CD14-positive monocyte (primary cell): ENCODE results near the gene SUGCT. TPM values are rescaled to one million over a fixed set of nuclear protein-coding genes. Genes with fewer than 3 reads are reported as not detected.
"Not testable (repeated sequence)": the region's sequence is repeated elsewhere in the genome, so short reads cannot be mapped to it uniquely, and the experiment has no call there.

ENCODE experiments used
- DNase-seq, 3 donors: peaks; one replicate each; pipeline ENCODE4 v3.0.0-alpha.2; 2011 to 2022
- H2AFZ ChIP-seq: 2 replicates; pipeline ENCODE4 v1.6.0; 2012; ENCODE audit warnings: mild to moderate bottlenecking, low read depth, low read length, inconsistent platforms; ENCODE audit not compliant: insufficient read depth, poor library complexity, severe bottlenecking
- H3K27ac ChIP-seq, 2 donors: 1 replicate in 1 of 2; 2 replicates in 1 of 2; pipeline ENCODE4 v1.5.1; 2012 to 2013; ENCODE audit warnings: low read length in 2 of 2, control low read depth in 1 of 2, inconsistent platforms in 1 of 2, low read depth in 1 of 2, mild to moderate bottlenecking in 1 of 2
- H3K27me3 ChIP-seq, 2 donors: one replicate each; pipeline versions ENCODE4 v1.6.0 to v1.6.1; 2011 to 2013; ENCODE audit warnings: low read length in 2 of 2; ENCODE audit not compliant: control insufficient read depth in 2 of 2, insufficient read depth in 2 of 2
- H3K36me3 ChIP-seq, 2 donors: replicated peaks in 1 of 2; 1 replicate in 1 of 2; 2 replicates in 1 of 2; pipeline versions ENCODE4 v1.5.1 to v1.6.1; 2012 to 2013; ENCODE audit warnings: low read length in 2 of 2, control low read depth in 1 of 2, inconsistent platforms in 1 of 2, mild to moderate bottlenecking in 1 of 2; ENCODE audit not compliant: insufficient read depth in 2 of 2, control insufficient read depth in 1 of 2
- H3K4me1 ChIP-seq, 2 donors: 1 replicate in 1 of 2; 2 replicates in 1 of 2; pipeline versions ENCODE4 v1.5.1 to v1.6.1; 2012 to 2013; ENCODE audit warnings: low read length in 2 of 2, control low read depth in 1 of 2, inconsistent platforms in 1 of 2, mild to moderate bottlenecking in 1 of 2, moderate library complexity in 1 of 2; ENCODE audit not compliant: insufficient read depth in 2 of 2, control insufficient read depth in 1 of 2
- H3K4me2 ChIP-seq: replicated peaks from 2 replicates; pipeline ENCODE3; 2012; ENCODE audit warnings: low read length, moderate library complexity, mild to moderate bottlenecking; ENCODE audit not compliant: poor library complexity, severe bottlenecking; ENCODE audit errors: extremely low read depth
- H3K4me3 ChIP-seq, 3 experiments: fragments of 200-600 bp in 1 of 3; sonication (generic) in 1 of 3; replicated peaks in 1 of 3; 1 replicate in 2 of 3; 2 replicates in 1 of 3; pipeline ENCODE4 v1.5.1; 2011 to 2013; ENCODE audit warnings: low read length in 3 of 3, mild to moderate bottlenecking in 3 of 3, control low read depth in 2 of 3, low read depth in 2 of 3, inconsistent platforms in 1 of 3, moderate library complexity in 1 of 3
- H3K79me2 ChIP-seq: 2 replicates; pipeline ENCODE4 v1.6.0; 2012; ENCODE audit warnings: mild to moderate bottlenecking, control low read depth, inconsistent platforms, low read length, moderate library complexity; ENCODE audit not compliant: insufficient read depth
- H3K9ac ChIP-seq: 2 replicates; pipeline ENCODE4 v1.6.0; 2017; ENCODE audit warnings: low read length, mild to moderate bottlenecking; ENCODE audit not compliant: insufficient read depth, poor library complexity, severe bottlenecking
- H3K9me3 ChIP-seq, 2 donors: replicated peaks in 1 of 2; 1 replicate in 1 of 2; 2 replicates in 1 of 2; pipeline versions ENCODE4 v1.5.1 to v1.6.1; 2012 to 2013; ENCODE audit warnings: low read length in 2 of 2, control low read depth in 1 of 2; ENCODE audit not compliant: control insufficient read depth in 1 of 2, insufficient read depth in 1 of 2
- H4K20me1 ChIP-seq: 2 replicates; pipeline ENCODE4 v1.6.0; 2012; ENCODE audit warnings: mild to moderate bottlenecking, low read length, control low read depth, moderate library complexity; ENCODE audit not compliant: insufficient read depth
- H3K27ac Mint-ChIP-seq, 7 donors: one replicate each; pipeline ENCODE4 v1.8.0; 2020; ENCODE audit warnings: mild to moderate bottlenecking in 7 of 7, mixed read lengths in 7 of 7, moderate library complexity in 6 of 7, inconsistent platforms in 2 of 7
- H3K27me3 Mint-ChIP-seq, 3 donors: one replicate each; pipeline ENCODE4 v1.8.0; 2021 to 2022; ENCODE audit warnings: low read depth in 3 of 3, mild to moderate bottlenecking in 3 of 3, mixed read lengths in 3 of 3, moderate library complexity in 3 of 3, inconsistent platforms in 1 of 3
- H3K36me3 Mint-ChIP-seq, 2 donors: one replicate each; pipeline ENCODE4 v1.8.0; 2020; ENCODE audit warnings: mixed read lengths in 2 of 2, inconsistent platforms in 1 of 2, mild to moderate bottlenecking in 1 of 2
- H3K4me1 Mint-ChIP-seq: one replicate; pipeline ENCODE4 v1.8.0; 2020; ENCODE audit warnings: mild to moderate bottlenecking, mixed read lengths
- H3K4me3 Mint-ChIP-seq, 2 donors: one replicate each; pipeline ENCODE4 v1.8.0; 2020; ENCODE audit warnings: mild to moderate bottlenecking in 2 of 2, mixed read lengths in 2 of 2, moderate library complexity in 1 of 2
- H3K9me3 Mint-ChIP-seq, 7 donors: one replicate each; pipeline ENCODE4 v1.8.0; 2020 to 2022; ENCODE audit warnings: mixed read lengths in 7 of 7, mild to moderate bottlenecking in 6 of 7, moderate library complexity in 6 of 7, inconsistent platforms in 2 of 7
- CTCF ChIP-seq: fragments of 200-600 bp; IDR thresholded peaks from one replicate; pipeline ENCODE4 v1.8.0; 2022; ENCODE audit warnings: antibody characterized with exemption, mild to moderate bottlenecking
- WGBS: methylation state at CpG from one replicate; pipeline ENCODE4 v1.1.5; 2013; ENCODE audit warnings: missing lambda C conversion rate; ENCODE audit not compliant: insufficient coverage; 5-methylcytosine and 5-hydroxymethylcytosine counted together
- intact Hi-C, 2 donors: fragments of 100-400 bp; cut with micrococcal nuclease; formaldehyde crosslinking; loops; one replicate each; pipeline versions ENCODE4 v1.15.0 to v1.15.1; 2023
- polyA plus RNA-seq, 3 donors: library from polyadenylated mRNA; depleted of rRNA in 1 of 3; unstranded in 2 of 3; stranded (reverse) in 1 of 3; fragments of 300-500 nt in 2 of 3; fragments of >200 nt in 1 of 3; fragmentation: Illumina TruSeq in 2 of 3; gene quantifications; 1 replicate in 2 of 3; 2 replicates in 1 of 3; pipeline ENCODE4 v1.2.3, GENCODE V29; 2012 to 2021

The SUGCT gene
- polyA plus RNA-seq, 3 donors, result not detected

- Histone ChIP-seq H3K4me2 (no peak overlapping the region), H3K4me3 (no peak overlapping the region), H2AFZ (no peak overlapping the region), H3K36me3 (no peaks in the 10 kb centered on the region), H3K4me1 (peaks cover 5 to 7% of the 10 kb centered on the region in 2 donors), H3K27me3 (peaks cover 3 to 19% of the 10 kb centered on the region in 2 donors), H3K9me3 (peaks cover 0 to 2% of the 10 kb centered on the region in 2 donors), H4K20me1 (no peaks in the 10 kb centered on the region), H3K79me2 (peaks cover 5% of the 10 kb centered on the region), H3K9ac (no peak overlapping the region), H3K27ac (no peak overlapping the region)
- no peak for TF ChIP-seq CTCF
- Mint-ChIP-seq H3K36me3 (no peaks in the 10 kb centered on the region), H3K27me3 (peaks cover 16 to 28% (median 25%) of the 10 kb centered on the region in 3 donors), H3K27ac (peak overlapping the region in 1 of 7 donors; percentile 20), H3K4me3 (no peak overlapping the region), H3K4me1 (peaks cover 6% of the 10 kb centered on the region), H3K9me3 (peaks cover 0 to 16% (median 9%) of the 10 kb centered on the region in 7 donors)
- 90% methylated on average over 2 of the region's 5 CpGs for WGBS
- DNase-seq, result no peak
- intact Hi-C loops, result loop anchor here (10.0 kb wide), 1 partner anchor 184 kb away; the partner anchor contains the start of gene CDK13 (in 2 of the 2)
These were observed 4.2 kb downstream of the SUGCT start for GRCh38 chr7:40138973-40139372.

GRCh38 chr7:40139891-40140290 is 5.1 kb downstream of the SUGCT start:
- intact Hi-C loops, result loop anchor here (10.0 kb wide), 1 partner anchor 185 kb away; the partner anchor contains the start of gene CDK13 (in 2 of the 2)
- H3K4me1 ChIP-seq, H3K9me3 ChIP-seq, H3K27ac Mint-ChIP-seq, H3K9ac ChIP-seq, H3K36me3 Mint-ChIP-seq, DNase-seq, H2AFZ ChIP-seq, H3K27ac ChIP-seq, H3K36me3 ChIP-seq, H3K4me2 ChIP-seq, H3K4me1 Mint-ChIP-seq, H3K79me2 ChIP-seq, H3K4me3 Mint-ChIP-seq, H4K20me1 ChIP-seq, H3K4me3 ChIP-seq: not testable (repeated sequence)
- no CpG with 5 or more reads among the region's 13 CpGs for WGBS
- peaks cover 3 to 19% of the 10 kb centered on the region in 2 donors for H3K27me3 ChIP-seq
- Mint-ChIP-seq H3K27me3 (peaks cover 16 to 29% (median 25%) of the 10 kb centered on the region in 3 donors), H3K9me3 (peaks cover 0 to 19% (median 9%) of the 10 kb centered on the region in 7 donors)

- H3K27me3 ChIP-seq, H3K36me3 Mint-ChIP-seq, DNase-seq, H3K27ac Mint-ChIP-seq, H3K4me3 ChIP-seq, H3K4me2 ChIP-seq, H4K20me1 ChIP-seq, H3K9ac ChIP-seq, H3K27ac ChIP-seq, intact Hi-C loops, H3K79me2 ChIP-seq, H3K36me3 ChIP-seq, H3K4me1 Mint-ChIP-seq, H3K9me3 Mint-ChIP-seq, H3K4me1 ChIP-seq, H3K4me3 Mint-ChIP-seq, H2AFZ ChIP-seq, H3K9me3 ChIP-seq: not testable (repeated sequence)
- peaks cover 0 to 12% (median 8%) of the 10 kb centered on the region in 3 donors for H3K27me3 Mint-ChIP-seq
- 100% methylated on average over 5 of the region's 5 CpGs for WGBS
These were observed 7.1 kb downstream of the SUGCT start for GRCh38 chr7:40141916-40142315.

- DNase-seq, H4K20me1 ChIP-seq, H3K36me3 Mint-ChIP-seq, H3K4me3 ChIP-seq, H3K27me3 ChIP-seq, H3K27ac ChIP-seq, H3K9ac ChIP-seq, H3K4me1 ChIP-seq, H2AFZ ChIP-seq, H3K27me3 Mint-ChIP-seq, H3K27ac Mint-ChIP-seq, H3K4me1 Mint-ChIP-seq, H3K79me2 ChIP-seq, H3K4me3 Mint-ChIP-seq, H3K9me3 ChIP-seq, H3K36me3 ChIP-seq, H3K4me2 ChIP-seq, intact Hi-C loops: not testable (repeated sequence)
- peaks cover 0 to 15% (median 7%) of the 10 kb centered on the region in 7 donors for H3K9me3 Mint-ChIP-seq
- WGBS, result no CpG with 5 or more reads among the region's 3 CpGs
These were observed 10.9 kb downstream of the SUGCT start for GRCh38 chr7:40145596-40146130.
